Type B pancreatic cell (in vitro differentiated cells): ENCODE measurements around the gene BUD13. TPM values are rescaled to one million over a fixed set of nuclear protein-coding genes. Genes with fewer than 3 reads are reported as not detected.

ENCODE experiments used
- DNase-seq: peaks from one replicate; pipeline ENCODE4 v3.0.0; 2021; ENCODE audit warnings: mixed read lengths; ENCODE audit not compliant: unreplicated experiment; ENCODE audit errors: extremely low spot score
- H3K27ac Mint-ChIP-seq: 2 replicates; pipeline ENCODE4 v1.8.0; 2021; ENCODE audit warnings: mild to moderate bottlenecking, mixed read lengths
- H3K27me3 Mint-ChIP-seq: 2 replicates; pipeline ENCODE4 v1.8.0; 2021; ENCODE audit warnings: mixed read lengths
- H3K36me3 Mint-ChIP-seq: 2 replicates; pipeline ENCODE4 v1.8.0; 2021; ENCODE audit warnings: mixed read lengths
- H3K4me1 Mint-ChIP-seq: one replicate; pipeline ENCODE4 v1.8.0; 2021; ENCODE audit warnings: mixed read lengths; ENCODE audit not compliant: unreplicated experiment
- H3K4me3 Mint-ChIP-seq: 2 replicates; pipeline ENCODE4 v1.8.0; 2021; ENCODE audit warnings: mild to moderate bottlenecking, mixed read lengths
- H3K9me3 Mint-ChIP-seq: 2 replicates; pipeline ENCODE4 v1.8.0; 2021; ENCODE audit warnings: mixed read lengths
- CTCF ChIP-seq: fragments of 200-600 bp; sonication (generic); conservative IDR thresholded peaks from 2 replicates; pipeline ENCODE4 v1.5.0; 2021; ENCODE audit warnings: antibody characterized with exemption, mild to moderate bottlenecking
- total RNA-seq: library from RNA; stranded (reverse); gene quantifications from 2 replicates; pipeline ENCODE4 v1.2.1, GENCODE V29; 2021; ENCODE audit warnings: low replicate concordance

The BUD13 gene
- total RNA-seq, 1 donor from 2014 or later, result 23.8 TPM

- no peak for TF ChIP-seq CTCF
- Mint-ChIP-seq H3K4me3 (peak overlapping the region; percentile 77), H3K27me3 (peaks cover 3% of the 10 kb centered on the region), H3K27ac (no peak overlapping the region), H3K36me3 (peaks cover 9% of the 10 kb centered on the region), H3K9me3 (no peaks in the 10 kb centered on the region), H3K4me1 (peaks cover 21% of the 10 kb centered on the region)
- no peak for DNase-seq
Measured at GRCh38 chr11:116790167-116791001, 17.6 kb upstream of the BUD13 start.

GRCh38 chr11:116788975-116789374, 16.2 kb upstream of the BUD13 start:
- Mint-ChIP-seq H3K9me3 (no peaks in the 10 kb centered on the region), H3K27me3 (peaks cover 3% of the 10 kb centered on the region), H3K4me3 (peak overlapping the region; percentile 99), H3K27ac (peak overlapping the region; percentile 70), H3K36me3 (peaks cover 15% of the 10 kb centered on the region), H3K4me1 (peaks cover 21% of the 10 kb centered on the region)
- no peak for TF ChIP-seq CTCF
- DNase-seq, result no peak

GRCh38 chr11:116788534-116788933, 15.7 kb upstream of the BUD13 start:
- peaks cover 3% of the 10 kb centered on the region for H3K27me3 Mint-ChIP-seq
- no peaks in the 10 kb centered on the region for H3K9me3 Mint-ChIP-seq
- peaks cover 15% of the 10 kb centered on the region for H3K36me3 Mint-ChIP-seq
- peaks cover 21% of the 10 kb centered on the region for H3K4me1 Mint-ChIP-seq
- peak overlapping the region; percentile 99 for H3K27ac Mint-ChIP-seq
- peak overlapping the region; percentile 99 for H3K4me3 Mint-ChIP-seq
- TF ChIP-seq CTCF, result no peak
- DNase-seq, result no peak

GRCh38 chr11:116787786-116788486, 15.1 kb upstream of the BUD13 start, which contains the start of gene ZPR1:
Gene ZPR1 (minus strand): TSS chr11:116788023. CDS start chr11:116787990, 33 bp downstream.
- peak; percentile 84 for DNase-seq
- TF ChIP-seq CTCF, result no peak
- no peaks in the 10 kb centered on the region for H3K9me3 Mint-ChIP-seq
- peaks cover 15% of the 10 kb centered on the region for H3K36me3 Mint-ChIP-seq
- peaks cover 3% of the 10 kb centered on the region for H3K27me3 Mint-ChIP-seq
- peak within 1 kb of the TSS; percentile 99 for H3K4me3 Mint-ChIP-seq
- H3K27ac Mint-ChIP-seq, result peak within 1 kb of the TSS; percentile 99
- H3K4me1 Mint-ChIP-seq, result peaks cover 19% of the 10 kb centered on the region

GRCh38 chr11:116787436-116787785, 14.6 kb upstream of the BUD13 start:
- no peak for DNase-seq
- H3K4me1 Mint-ChIP-seq, result peaks cover 17% of the 10 kb centered on the region
- H3K36me3 Mint-ChIP-seq, result peaks cover 20% of the 10 kb centered on the region
- H3K27me3 Mint-ChIP-seq, result peaks cover 3% of the 10 kb centered on the region
- peak overlapping the region; percentile 76 for H3K27ac Mint-ChIP-seq
- TF ChIP-seq CTCF, result no peak
- H3K4me3 Mint-ChIP-seq, result peak overlapping the region; percentile 99
- no peaks in the 10 kb centered on the region for H3K9me3 Mint-ChIP-seq
